Stimulated activated CD8-positive, alpha-beta memory T cell treated with anti-CD3 and anti-CD28 coated beads, Interleukin-7, amount 100 ng/mL, for 24 hours (primary cell): Measurements from ENCODE around the gene SHISAL2B.
"Not testable (repeated sequence)": the region's sequence is repeated elsewhere in the genome, so short reads cannot be mapped to it uniquely, and the experiment has no call there.

Source experiments
- DNase-seq: peaks from one replicate; pipeline ENCODE4 v3.0.0-alpha.2; 2020; ENCODE audit warnings: low read depth

The SHISAL2B gene

DNA sequence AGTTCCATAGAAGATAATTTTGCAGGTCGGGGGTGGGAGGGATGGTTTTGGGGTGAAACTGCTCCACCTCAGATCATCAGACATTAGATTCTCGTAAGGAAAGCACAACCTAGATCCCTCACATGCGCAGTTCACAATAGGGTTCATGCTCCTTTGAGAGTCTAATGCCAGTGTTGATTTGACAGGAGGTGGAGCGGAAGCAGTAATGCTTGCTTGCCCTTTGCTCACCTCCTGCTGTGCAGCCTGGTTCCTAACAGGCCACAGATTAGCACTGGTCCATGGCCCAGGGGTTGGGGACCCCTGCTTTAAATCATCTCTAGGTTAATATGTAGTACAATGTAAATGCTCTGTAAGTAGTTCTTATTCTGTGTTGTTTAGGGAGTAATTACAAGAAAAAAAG, 10.5 kb downstream of the SHISAL2B start:
- DNase-seq: no peak

DNA sequence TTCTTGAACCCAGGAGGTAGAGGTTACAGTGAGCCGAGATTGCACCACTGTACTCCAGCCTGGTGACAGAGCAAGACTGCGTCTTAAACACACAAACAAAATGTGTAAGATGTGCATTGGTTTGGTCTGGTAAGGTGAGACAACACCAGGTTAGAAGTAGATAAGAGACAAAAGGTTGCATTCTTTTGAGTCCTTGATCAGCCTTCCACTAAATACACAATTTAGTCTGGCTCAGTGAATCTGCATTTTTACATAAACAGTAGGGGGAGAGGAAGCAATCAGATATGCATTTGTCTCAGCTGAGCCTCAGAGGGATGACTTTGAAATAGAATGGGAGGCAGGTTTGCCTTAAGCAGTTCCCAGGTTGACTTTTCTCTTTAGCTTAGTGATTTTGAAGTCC, 15.8 kb downstream of the SHISAL2B start:
- DNase-seq: not testable (repeated sequence)

DNA sequence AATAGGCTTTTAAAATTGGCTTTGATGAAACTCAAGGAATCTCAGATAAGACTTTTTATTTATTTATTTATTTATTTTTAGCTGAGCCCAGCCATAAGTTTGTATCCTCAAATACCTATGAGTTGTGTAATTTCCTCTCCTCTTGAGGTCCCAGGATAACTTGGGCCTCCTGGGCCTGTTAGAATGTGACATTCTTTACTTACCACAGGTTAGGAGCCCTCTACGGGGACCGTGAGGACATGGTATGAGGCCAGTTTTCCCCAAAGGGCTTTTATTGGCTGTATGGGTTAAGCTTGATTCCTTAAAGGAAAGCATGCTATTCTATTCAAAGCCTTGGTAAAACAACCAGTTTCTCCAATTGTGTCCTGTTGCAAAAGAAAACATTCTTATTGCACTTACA, 16.9 kb downstream of the SHISAL2B start:
- no peak for DNase-seq

DNA sequence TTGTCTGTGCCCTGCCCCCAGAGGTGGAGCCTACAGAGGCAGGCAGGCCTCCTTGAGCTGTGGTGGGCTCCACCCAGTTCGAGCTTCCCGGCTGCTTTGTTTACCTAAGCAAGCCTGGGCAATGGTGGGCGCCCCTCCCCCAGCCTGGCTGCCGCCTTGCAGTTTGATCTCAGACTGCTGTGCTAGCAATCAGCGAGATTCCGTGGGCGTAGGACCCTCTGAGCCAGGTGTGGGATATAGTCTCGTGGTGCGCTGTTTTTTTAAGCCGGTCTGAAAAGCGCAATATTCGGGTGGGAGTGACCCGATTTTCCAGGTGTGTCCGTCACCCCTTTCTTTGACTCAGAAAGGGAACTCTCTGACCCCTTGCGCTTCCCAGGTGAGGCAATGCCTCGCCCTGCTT, 24.2 kb downstream of the SHISAL2B start:
- DNase-seq: not testable (repeated sequence)

DNA sequence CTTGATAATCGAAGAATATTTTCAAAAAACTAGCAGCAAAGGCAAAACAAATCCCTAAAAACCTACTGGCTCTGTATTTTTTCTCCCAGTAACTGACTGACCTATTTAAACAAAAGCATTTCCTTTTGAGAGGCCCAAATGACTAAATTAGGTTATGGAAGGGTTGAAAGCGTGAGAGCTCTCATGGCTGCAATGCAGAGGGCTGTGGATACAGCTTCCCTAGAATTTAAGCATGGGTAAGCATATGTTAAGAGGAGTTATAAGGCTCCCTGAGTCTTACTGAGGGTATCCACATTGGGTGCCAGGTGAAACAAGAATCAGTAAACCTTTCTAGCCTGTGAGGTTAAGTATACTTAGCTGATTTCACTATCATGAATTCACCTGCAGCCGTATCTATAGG, 32.3 kb downstream of the SHISAL2B start:
- no peak for DNase-seq

DNA sequence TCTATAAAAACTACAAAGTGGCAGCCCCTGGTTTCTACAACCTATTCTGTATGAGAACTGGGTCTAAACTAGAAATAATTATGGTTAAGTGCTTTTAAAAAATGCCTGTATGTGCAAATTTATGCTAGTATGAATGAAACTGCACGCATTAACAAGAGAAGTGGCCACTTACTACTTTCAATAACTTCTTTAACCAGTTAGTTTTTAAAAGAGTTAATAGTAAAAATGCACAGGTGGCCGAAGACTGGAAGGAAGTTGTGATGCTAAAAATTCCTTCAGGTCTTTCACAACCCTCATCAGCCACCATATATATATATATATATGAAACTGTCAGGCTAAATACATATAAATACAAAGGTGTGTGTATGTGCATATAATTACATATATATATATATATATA, 36.8 kb downstream of the SHISAL2B start:
- no peak for DNase-seq

DNA sequence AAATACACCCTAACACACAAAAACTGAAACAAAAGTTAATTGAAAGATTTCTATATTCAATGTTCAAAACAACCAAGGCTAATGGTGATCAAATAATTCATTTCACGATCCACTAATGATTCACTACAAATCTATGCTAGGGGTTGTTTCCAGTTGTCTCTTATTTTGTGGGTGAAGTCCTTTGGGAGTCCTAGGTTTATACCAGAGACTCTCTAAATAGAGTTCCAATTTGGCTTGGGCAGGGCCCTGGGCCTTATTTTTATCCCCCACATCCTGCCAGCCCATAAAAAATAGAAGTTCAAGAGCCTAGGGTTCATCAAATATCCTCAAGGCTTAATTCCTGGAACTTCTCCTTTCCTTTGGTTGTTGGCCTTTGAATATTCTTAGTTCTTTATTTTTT, 52.1 kb downstream of the SHISAL2B start:
- no peak for DNase-seq

DNA sequence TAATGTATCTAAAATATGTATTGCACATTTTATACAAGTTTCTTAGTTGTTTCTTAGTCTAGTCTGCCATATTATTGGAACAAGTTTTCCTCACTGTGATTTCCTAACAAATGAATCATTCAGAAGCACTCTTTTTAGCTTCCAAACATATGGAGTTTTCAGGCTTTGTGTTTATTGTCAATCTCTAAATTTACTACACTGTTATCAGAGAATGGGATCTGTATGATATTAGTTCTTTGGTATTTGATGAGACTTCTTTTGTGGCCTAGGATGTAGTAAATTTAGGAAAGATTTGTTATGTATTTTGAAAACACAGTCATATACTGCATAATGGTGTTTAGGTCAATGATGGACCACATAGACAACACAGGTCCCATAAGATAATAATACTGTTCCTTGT, 52.5 kb downstream of the SHISAL2B start:
- no peak for DNase-seq

DNA sequence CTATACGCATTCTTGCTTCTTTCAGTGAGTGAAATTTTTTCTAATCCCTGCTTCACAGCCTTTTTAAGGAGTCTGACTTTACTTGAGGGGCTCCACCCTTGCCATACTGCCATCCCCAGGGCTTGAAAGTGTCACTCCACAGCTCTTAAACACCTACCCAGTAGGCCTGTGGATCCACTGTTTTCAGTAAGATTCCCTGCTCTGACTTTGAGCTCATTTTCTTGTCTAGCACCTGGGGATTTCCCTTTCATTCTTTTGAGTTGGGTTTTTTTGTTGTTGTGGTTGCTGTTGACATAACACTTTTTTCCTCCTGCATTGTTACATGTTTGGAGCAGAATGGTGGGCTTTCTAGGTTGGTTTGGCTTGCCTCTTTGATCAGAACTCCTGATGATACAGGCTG, 54.6 kb downstream of the SHISAL2B start:
- no peak for DNase-seq

DNA sequence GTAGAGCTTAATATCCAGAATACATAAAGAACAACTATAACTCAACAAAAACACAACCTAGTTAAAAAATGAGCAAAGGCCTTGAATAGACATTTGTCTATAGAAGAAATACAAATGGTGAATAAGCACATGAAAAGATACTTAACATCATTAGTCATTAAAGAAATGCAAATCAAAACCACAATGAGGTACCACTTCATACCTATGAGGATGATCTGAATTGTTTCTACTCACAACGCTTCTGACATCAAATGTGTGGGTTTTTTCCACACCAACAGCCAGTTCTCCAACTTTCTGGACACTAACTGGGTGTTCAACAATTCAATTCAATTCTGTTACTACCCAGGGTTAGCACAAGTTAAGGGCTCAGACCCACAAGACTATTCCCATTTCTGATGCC, 56.1 kb downstream of the SHISAL2B start:
- no peak for DNase-seq

DNA sequence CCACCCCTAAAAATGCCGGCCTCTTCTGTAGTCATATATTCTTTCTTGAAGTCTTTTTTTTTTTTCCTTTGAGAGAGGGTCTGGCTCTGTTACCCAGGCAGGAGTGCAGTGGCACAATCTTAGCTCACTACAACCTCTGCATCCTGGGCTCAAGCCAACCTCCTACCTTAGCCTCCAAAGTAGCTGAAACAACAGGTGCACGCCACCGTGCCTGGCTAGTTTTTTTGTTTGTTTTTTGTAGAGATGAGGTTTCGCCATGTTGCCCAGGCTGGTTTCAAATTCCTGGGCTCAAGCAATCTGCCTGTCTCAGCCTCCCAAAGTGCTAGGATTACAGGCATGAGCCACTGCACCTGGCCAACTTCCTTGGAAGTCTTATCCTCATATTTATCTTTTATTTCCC, 59.1 kb downstream of the SHISAL2B start:
- no peak for DNase-seq

DNA sequence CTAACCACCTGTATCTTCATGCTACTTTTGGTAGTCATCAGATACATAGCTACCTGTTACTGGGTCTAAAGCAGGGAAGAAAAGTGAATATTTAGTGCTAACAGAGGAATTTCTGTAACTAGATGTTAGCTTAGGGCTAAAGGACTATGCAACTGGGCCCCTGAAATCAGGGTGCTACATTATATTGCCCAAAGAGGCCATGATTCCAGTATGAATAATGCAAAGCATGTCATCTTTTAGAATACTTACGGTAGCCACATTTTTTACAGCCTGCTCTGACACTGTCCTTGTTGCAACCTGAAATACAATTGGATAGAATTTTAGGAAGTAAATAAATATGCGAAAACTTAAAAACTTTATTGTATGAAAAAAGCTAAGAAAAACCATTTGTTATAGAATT, 63.8 kb downstream of the SHISAL2B start:
- no peak for DNase-seq

DNA sequence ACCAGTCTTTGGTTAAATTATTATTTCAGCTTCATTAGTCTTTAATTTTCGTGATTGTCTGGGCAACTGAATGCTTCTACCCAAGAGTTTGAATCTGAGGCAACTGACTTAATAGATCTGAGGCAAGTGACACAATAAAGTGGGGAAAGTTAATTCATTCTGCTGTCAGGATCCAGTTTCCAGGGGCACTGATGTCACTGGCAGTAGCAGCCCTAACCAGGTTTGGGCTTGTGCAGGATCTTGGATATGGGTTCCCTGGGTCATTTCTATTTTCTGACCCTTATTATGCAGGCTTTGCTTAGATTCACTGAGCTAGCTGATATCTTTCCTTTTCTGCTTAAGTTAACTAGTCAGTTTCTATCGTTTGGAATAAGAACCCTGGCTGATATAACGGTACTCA, 68.6 kb downstream of the SHISAL2B start:
- no peak for DNase-seq

DNA sequence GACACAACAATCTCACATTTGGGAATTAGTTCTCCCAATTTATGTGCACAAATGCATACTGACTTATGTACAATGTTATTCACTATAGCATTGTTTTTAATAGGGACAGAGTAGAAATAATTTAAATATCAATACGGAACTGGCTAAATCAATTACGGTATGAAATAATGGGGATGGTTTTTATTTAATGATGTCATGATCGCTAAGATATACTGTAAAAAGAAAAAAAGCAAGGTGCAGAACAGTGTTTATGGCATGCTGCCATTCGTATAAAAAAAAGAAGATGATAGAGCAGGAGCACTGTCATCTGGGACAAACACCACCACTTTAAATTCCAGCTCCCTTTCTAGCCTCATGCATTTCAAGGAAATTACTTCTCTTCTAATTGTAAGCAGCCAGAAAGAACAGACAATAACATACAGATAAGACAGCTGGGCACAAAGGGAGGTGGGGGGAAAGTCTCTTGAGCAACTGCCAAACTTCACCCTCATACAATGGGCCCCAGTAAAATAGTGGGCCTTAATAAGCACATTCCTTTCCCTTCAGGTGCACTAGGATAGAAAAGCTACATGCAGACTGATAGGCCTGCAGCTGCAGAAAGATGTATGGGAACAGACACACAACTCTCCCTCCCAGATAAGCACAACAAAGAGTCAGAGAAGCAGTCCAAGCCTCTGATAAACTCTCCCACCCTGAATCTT, 69.8 kb downstream of the SHISAL2B start:
- DNase-seq: no peak

DNA sequence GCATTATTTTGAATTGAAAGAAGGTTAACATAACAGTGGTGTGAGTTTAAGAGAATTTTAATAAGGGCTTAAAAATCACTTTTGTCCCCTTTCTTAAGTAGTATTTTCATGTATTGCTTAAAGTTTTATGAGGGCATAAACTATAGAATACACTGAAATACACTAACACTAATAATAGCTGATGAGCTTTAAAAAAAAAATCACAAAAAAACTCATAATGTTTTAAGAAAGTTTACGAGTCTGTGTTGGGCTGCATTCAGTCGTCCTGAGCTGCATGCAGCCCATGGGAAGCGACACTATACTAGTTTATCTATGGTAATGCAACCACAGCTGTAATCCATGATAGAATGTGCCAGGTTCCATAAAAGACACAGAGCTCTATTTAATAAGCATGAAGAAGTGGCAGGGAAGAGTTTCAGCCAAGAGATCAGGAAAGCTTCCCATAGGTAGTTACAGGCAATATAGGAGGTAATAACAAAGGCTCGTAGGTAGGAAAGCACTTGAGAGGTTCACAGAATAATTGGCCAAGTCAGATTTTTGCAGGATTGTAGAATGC, 73.7 kb downstream of the SHISAL2B start:
- DNase-seq: no peak

DNA sequence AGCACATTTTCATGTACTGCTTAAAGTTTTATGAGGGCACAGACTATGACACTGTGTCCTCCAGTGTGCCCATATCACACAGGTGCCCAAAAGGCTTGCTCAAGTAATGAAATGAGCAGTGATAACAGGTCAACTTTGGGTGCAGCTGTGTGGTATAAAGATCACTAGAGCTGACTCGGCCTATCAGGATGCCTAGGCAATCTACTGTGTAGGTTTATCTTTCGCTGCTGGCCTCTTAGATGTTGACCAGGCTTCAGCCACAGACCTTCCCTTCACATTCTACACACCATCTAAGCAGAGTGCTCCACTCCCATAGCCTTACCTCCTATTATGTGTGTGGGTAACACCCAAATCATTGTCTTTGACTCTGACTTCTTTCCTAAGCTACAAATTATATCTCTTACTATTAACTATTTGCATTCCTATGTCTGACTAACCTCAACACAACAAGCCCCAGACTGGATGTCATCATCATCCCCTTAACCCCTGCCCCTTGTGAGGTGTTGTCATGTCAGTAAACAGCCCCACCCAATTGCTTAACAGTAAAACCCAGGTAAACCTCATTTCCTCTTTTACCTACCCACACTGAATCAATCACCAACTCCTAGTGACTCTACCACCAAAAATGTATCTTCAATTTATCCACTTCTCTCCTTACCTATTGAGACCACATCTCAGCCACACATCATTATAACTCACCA, 75.7 kb downstream of the SHISAL2B start:
- DNase-seq: no peak

DNA sequence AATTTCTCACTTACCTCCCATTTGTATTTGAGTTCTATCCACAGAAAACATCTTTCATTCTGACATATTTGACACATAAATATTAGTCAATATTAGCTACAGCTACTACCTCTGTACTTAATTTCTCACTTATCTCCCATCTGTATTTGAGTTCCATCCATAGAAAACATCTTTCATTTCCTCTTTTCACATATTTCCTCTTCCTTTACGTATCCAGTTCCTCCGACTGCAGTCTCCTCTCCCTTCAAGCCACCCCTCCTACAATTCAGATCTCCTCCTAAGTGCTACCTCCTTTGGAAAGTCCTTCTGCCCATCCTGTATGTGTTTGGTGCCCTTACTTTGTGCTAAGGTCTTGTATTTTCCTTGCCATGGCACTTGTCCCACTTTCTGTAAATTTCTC, 76.6 kb downstream of the SHISAL2B start:
- no peak for DNase-seq
